A549 (cell line): Measurements from ENCODE around the gene NFATC4.

ENCODE experiments used
- CHD2 ChIP-seq: fragments of 150-350 bp; IDR thresholded peaks from 2 replicates; pipeline ENCODE4 v1.6.1; 2014; ENCODE audit warnings: low read length; ENCODE audit not compliant: partially characterized antibody
- ESRRA ChIP-seq: fragments of 150-350 bp; IDR thresholded peaks from 2 replicates; pipeline ENCODE4 v1.6.1; 2014; ENCODE audit warnings: mild to moderate bottlenecking, low read length, borderline replicate concordance
- HOXA7 ChIP-seq: fragments of 250-450 bp; sonication (Bioruptor Pico); IDR thresholded peaks from 2 replicates; pipeline ENCODE4 v1.5.0; 2020; ENCODE audit warnings: mild to moderate bottlenecking, moderate library complexity
- HOXB13 ChIP-seq: fragments of 250-450 bp; sonication (Bioruptor Pico); IDR thresholded peaks from 2 replicates; pipeline ENCODE4 v1.5.0; 2020; ENCODE audit warnings: low read depth, mild to moderate bottlenecking, moderate library complexity
- MAFK ChIP-seq: fragments of 450-650 bp; IDR thresholded peaks from 2 replicates; pipeline ENCODE4 v1.6.1; 2014; ENCODE audit not compliant: partially characterized antibody
- POLR2A ChIP-seq: IDR thresholded peaks from 2 replicates; pipeline ENCODE4 v1.6.1; 2012; ENCODE audit warnings: mild to moderate bottlenecking, low read length
- RFX5 ChIP-seq: fragments of 450-650 bp; IDR thresholded peaks from 2 replicates; pipeline ENCODE4 v1.7.1; 2014; ENCODE audit warnings: antibody characterized with exemption, mild to moderate bottlenecking, moderate library complexity
- TF ChIP-seq, protein P1 (sequence below): fragments of >200 bp; sonication (Bioruptor Twin); formaldehyde crosslinking; IDR thresholded peaks from 3 replicates; pipeline ENCODE4 v1.5.1; 2016
- TF ChIP-seq, protein P2 (sequence below): fragments of 200-600 bp; sonication (generic); IDR thresholded peaks from 2 replicates; pipeline ENCODE4 v1.6.1; 2016; ENCODE audit warnings: antibody characterized with exemption, mild to moderate bottlenecking, moderate library complexity
- TF ChIP-seq, protein P3 (sequence below): fragments of 250-450 bp; sonication (Bioruptor Pico); IDR thresholded peaks from 2 replicates; pipeline ENCODE4 v1.5.0; 2021; ENCODE audit warnings: mild to moderate bottlenecking, moderate library complexity, borderline replicate concordance
- TF ChIP-seq, protein P4 (sequence below): IDR thresholded peaks from 2 replicates; pipeline ENCODE4 v1.6.1; 2012; ENCODE audit warnings: low read depth, borderline replicate concordance

DNA sequence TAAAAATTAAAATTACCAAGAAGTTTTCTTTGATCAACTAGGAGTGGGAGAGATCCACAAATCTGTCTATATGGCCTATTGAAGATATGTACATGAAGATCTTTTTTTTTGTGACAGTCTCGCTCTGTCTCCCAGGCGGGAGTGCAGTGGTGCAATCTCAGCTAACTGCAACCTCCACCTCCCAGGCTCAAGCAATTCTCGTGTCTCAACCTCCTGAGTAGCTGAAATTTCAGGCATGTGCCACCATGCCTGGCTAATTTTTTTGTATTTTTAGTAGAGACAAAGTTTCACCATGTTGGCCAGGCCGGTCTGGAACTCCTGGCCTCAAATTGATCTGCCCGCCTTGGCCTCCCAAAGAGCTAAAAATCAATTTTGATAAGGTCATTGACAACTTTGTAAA, 4.6 kb upstream of the NFATC4 start:
- TF ChIP-seq, protein P1, sequence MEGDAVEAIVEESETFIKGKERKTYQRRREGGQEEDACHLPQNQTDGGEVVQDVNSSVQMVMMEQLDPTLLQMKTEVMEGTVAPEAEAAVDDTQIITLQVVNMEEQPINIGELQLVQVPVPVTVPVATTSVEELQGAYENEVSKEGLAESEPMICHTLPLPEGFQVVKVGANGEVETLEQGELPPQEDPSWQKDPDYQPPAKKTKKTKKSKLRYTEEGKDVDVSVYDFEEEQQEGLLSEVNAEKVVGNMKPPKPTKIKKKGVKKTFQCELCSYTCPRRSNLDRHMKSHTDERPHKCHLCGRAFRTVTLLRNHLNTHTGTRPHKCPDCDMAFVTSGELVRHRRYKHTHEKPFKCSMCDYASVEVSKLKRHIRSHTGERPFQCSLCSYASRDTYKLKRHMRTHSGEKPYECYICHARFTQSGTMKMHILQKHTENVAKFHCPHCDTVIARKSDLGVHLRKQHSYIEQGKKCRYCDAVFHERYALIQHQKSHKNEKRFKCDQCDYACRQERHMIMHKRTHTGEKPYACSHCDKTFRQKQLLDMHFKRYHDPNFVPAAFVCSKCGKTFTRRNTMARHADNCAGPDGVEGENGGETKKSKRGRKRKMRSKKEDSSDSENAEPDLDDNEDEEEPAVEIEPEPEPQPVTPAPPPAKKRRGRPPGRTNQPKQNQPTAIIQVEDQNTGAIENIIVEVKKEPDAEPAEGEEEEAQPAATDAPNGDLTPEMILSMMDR = no peak
- no peak for TF ChIP-seq RFX5
- TF ChIP-seq, protein P2, sequence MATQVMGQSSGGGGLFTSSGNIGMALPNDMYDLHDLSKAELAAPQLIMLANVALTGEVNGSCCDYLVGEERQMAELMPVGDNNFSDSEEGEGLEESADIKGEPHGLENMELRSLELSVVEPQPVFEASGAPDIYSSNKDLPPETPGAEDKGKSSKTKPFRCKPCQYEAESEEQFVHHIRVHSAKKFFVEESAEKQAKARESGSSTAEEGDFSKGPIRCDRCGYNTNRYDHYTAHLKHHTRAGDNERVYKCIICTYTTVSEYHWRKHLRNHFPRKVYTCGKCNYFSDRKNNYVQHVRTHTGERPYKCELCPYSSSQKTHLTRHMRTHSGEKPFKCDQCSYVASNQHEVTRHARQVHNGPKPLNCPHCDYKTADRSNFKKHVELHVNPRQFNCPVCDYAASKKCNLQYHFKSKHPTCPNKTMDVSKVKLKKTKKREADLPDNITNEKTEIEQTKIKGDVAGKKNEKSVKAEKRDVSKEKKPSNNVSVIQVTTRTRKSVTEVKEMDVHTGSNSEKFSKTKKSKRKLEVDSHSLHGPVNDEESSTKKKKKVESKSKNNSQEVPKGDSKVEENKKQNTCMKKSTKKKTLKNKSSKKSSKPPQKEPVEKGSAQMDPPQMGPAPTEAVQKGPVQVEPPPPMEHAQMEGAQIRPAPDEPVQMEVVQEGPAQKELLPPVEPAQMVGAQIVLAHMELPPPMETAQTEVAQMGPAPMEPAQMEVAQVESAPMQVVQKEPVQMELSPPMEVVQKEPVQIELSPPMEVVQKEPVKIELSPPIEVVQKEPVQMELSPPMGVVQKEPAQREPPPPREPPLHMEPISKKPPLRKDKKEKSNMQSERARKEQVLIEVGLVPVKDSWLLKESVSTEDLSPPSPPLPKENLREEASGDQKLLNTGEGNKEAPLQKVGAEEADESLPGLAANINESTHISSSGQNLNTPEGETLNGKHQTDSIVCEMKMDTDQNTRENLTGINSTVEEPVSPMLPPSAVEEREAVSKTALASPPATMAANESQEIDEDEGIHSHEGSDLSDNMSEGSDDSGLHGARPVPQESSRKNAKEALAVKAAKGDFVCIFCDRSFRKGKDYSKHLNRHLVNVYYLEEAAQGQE = no peak
- TF ChIP-seq, protein P3, sequence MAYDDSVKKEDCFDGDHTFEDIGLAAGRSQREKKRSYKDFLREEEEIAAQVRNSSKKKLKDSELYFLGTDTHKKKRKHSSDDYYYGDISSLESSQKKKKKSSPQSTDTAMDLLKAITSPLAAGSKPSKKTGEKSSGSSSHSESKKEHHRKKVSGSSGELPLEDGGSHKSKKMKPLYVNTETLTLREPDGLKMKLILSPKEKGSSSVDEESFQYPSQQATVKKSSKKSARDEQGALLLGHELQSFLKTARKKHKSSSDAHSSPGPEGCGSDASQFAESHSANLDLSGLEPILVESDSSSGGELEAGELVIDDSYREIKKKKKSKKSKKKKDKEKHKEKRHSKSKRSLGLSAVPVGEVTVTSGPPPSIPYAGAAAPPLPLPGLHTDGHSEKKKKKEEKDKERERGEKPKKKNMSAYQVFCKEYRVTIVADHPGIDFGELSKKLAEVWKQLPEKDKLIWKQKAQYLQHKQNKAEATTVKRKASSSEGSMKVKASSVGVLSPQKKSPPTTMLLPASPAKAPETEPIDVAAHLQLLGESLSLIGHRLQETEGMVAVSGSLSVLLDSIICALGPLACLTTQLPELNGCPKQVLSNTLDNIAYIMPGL (CRISPR knock-in tag) = no peak
- no peak for TF ChIP-seq CHD2
- no peak for TF ChIP-seq POLR2A
- no peak for TF ChIP-seq HOXB13 (CRISPR knock-in tag)
- no peak for TF ChIP-seq MAFK
- no peak for TF ChIP-seq ESRRA
- no peak for TF ChIP-seq HOXA7 (CRISPR knock-in tag)
- TF ChIP-seq, protein P4, sequence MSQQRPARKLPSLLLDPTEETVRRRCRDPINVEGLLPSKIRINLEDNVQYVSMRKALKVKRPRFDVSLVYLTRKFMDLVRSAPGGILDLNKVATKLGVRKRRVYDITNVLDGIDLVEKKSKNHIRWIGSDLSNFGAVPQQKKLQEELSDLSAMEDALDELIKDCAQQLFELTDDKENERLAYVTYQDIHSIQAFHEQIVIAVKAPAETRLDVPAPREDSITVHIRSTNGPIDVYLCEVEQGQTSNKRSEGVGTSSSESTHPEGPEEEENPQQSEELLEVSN = no peak
